ENCODE results near the gene IFT43. TPM values are rescaled to one million over a fixed set of nuclear protein-coding genes. Genes with fewer than 3 reads are reported as not detected.

The IFT43 gene
- total RNA-seq (22.3 and 26.2 TPM in 2 replicates), polyA plus RNA-seq (36.9 and 39.0 TPM in 2 replicates), polyA minus RNA-seq (23.5 and 27.5 TPM in 2 replicates), Bru-seq, nascent RNA (percentile 66 among the genes with signal in this experiment), BruChase-seq, experiment 1, labeled RNA remaining after a 6-hour chase (percentile 55 among the genes with signal in this experiment), BruChase-seq, experiment 2, labeled RNA remaining after a 2-hour chase (percentile 64 among the genes with signal in this experiment)
- polyA plus RNA-seq (2011; cell fraction: cytosol; rRNA removed), result 47.3 and 48.8 TPM in 2 replicates
- 43.4 and 48.9 TPM in 2 replicates for polyA plus RNA-seq (2011; cell fraction: nucleus; rRNA removed)
- polyA plus RNA-seq (2012), result 29.3 and 33.4 TPM in 2 replicates
- 5.0 TPM for polyA minus RNA-seq (2011; cell fraction: cytosol; rRNA and poly(A)+ RNA removed)
- polyA minus RNA-seq (2011; cell fraction: nucleus; rRNA and poly(A)+ RNA removed), result 34.2 and 36.6 TPM in 2 replicates
- long read RNA-seq, transcript IFT43-212 (4 exons, 848 nt), result minor isoform, 5 of 107 reads
- long read RNA-seq, transcript IFT43-202 (9 exons, 833 nt), result major isoform, 61 of 107 reads
- long read RNA-seq, partial matches to known transcripts, result 22 of 107 reads
- long read RNA-seq, other reads (novel, unspliced or antisense), result 19 of 107 reads

DNA sequence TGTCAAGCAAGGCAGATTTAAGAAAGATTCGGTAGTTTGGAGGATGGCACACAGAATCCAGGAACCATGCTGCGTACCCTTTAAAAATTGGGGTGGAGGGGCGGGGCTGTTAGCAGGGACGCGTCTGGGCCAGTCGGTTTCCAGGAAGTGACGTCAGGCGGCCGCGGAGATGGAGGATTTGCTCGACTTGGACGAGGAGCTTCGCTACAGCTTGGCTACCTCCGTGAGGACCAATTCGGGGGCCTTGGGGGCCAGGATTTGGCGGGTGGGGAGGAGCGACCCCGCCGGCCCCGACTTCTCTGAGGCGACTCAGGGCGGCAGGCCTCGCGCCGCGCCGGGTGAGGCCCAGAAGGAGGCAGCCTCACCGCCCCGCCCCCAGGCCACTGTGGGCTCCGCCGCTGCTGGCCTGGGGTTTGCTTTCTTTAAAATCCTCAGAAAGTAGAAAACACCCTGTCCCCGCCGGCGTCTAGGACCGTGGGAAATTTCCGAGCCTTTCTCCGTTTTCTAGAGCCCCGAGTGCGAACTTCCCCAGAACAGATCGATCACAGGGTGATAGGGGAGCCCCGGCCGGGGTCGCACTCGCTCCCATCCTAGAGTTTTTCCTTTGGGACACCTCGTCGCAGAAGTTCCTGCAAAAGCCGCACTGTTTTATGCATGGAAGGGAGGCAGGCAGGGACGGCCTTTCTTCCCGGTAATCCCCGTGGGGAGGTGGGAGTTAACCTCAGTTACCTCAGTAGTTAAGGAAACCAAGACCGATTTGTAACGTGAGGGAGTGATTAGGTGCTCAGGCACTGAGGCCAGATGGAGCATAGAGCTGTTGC lies at the start of gene IFT43:
Gene IFT43, plus strand, starts transcription at position 146 of the 821 bp plus-strand sequence. Its CDS starts 24 bp downstream, at position 170.
- TF ChIP-seq GATA2 (IDR thresholded peaks at IDR 0.05; ENCODE audit: insufficient read depth, insufficient read length, low read depth, low read length) (no peak), JUN (IDR thresholded peaks at IDR 0.05; ENCODE audit: borderline replicate concordance, insufficient read depth, insufficient read length, low read depth) (peak; percentile 5), MYC (IDR thresholded peaks at IDR 0.05; ENCODE audit: low read depth, low read length) (no peak), POLR2AphosphoS5 (IDR thresholded peaks at IDR 0.05; ENCODE audit: insufficient read depth, low read depth, low read length) (peak; percentile 46)
- TF ChIP-seq, protein P1, sequence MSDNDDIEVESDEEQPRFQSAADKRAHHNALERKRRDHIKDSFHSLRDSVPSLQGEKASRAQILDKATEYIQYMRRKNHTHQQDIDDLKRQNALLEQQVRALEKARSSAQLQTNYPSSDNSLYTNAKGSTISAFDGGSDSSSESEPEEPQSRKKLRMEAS (IDR thresholded peaks at IDR 0.05; ENCODE audit: insufficient read depth, insufficient read length), result no peak
- dilution Hi-C loops (cut with MboI; ENCODE audit: extremely low pct_ligation_motif_present, low sequenced_read_pairs) (loop anchor here (25.0 kb wide), 1 partner anchor 274 kb away; no protein-coding TSS in a partner anchor), intact Hi-C loops (cut with micrococcal nuclease) (loop anchor here (2.0 to 5.0 kb wide), 3 partner anchors 115 to 366 kb away; partner anchors contain the start of gene GPATCH2L)
- peak; percentile 83 for DNase-seq (ENCODE audit: low read depth, low spot score)
- H3K27me3 ChIP-seq (ENCODE audit: control insufficient read depth in 2 of 2, insufficient read depth in 2 of 2, low read length in 2 of 2), result no peaks in the 10 kb centered on the region
- no peaks in the 10 kb centered on the region for H3K9me3 ChIP-seq (replicated peaks; ENCODE audit: control insufficient read depth, insufficient read depth, low read length)
- H3K9me1 ChIP-seq (replicated peaks; ENCODE audit: control insufficient read depth, extremely low read depth, insufficient read depth, low read length), result no peaks in the 10 kb centered on the region
- peak; percentile 81 for FAIRE-seq
- BruUV-seq (replicated peaks), result TSS peak; percentile 75
- peak within 1 kb of the TSS; percentile 67 for H2AFZ ChIP-seq (ENCODE audit: low read depth, low read length)
- CTCF ChIA-PET, result interaction anchor here (1.1 to 1.7 kb wide), 6 partner anchors 79 to 277 kb away, joined by 3 to 22 read pairs (median 4); no protein-coding TSS in a partner anchor
- H3K4me2 ChIP-seq (ENCODE audit: insufficient read depth, low read length), result peak within 1 kb of the TSS; percentile 75
- no peaks in the 10 kb centered on the region for H4K20me1 ChIP-seq (replicated peaks; ENCODE audit: control insufficient read depth, extremely low read depth, insufficient read depth, low read length)
- H3K4me1 ChIP-seq (ENCODE audit: control insufficient read depth, extremely low read depth, insufficient read depth, low read length), result peaks cover 52% of the 10 kb centered on the region
- POLR2A ChIA-PET, result interaction anchor here (0.6 to 0.7 kb wide), 2 partner anchors 65 to 101 kb away, joined by 3 to 4 read pairs; no protein-coding TSS in a partner anchor
- H3K27ac ChIP-seq (ENCODE audit: insufficient read depth, low read depth, low read length), result peak within 1 kb of the TSS; percentile 92
- no peaks in the 10 kb centered on the region for H3K36me3 ChIP-seq (ENCODE audit: control insufficient read depth in 2 of 2, extremely low read depth in 1 of 2, insufficient read depth in 2 of 2, low read length in 2 of 2)
- H3K9ac ChIP-seq (replicated peaks; ENCODE audit: extremely low read depth, insufficient read depth, low read length), result peak within 1 kb of the TSS; percentile 90
- H3K79me2 ChIP-seq (ENCODE audit: control insufficient read depth, insufficient read depth, low read length), result no peaks in the 10 kb centered on the region
- H3K4me3 ChIP-seq (replicated peaks in 1 of 3; ENCODE audit: insufficient read depth in 1 of 3, low read depth in 1 of 3, low read length in 3 of 3), result peak within 1 kb of the TSS; percentile 55 to 80 (median 74)
